PC-3 (cell line): ENCODE results near the gene CYP4F22. TPM values are rescaled to one million over a fixed set of nuclear protein-coding genes. Genes with fewer than 3 reads are reported as not detected.

Experiments used
- ATAC-seq: fragments of 200-7000 bp; cut with Tn5 transposase; 2 replicates; pipeline ENCODE4 v1.9.1; 2020; ENCODE audit warnings: mild to moderate bottlenecking, moderate library complexity
- BruUV-seq: library from RNA; stranded (reverse); fragments of 400-500 nt; replicated peaks from 2 replicates; lab custom pipeline; 2021; lab: Mats Ljungman, UMichigan
- CTCF ChIA-PET: fragments of 300-600 bp; sonication (Branson Sonifier 250); formaldehyde crosslinking; loops from one replicate; lab custom pipeline; 2022; ENCODE audit warnings: antibody characterized with exemption; lab: Charles Lee
- POLR2A ChIA-PET: fragments of 300-600 bp; sonication (Branson Sonifier 250); formaldehyde crosslinking; loops from one replicate; lab custom pipeline; 2022; ENCODE audit warnings: antibody characterized with exemption; ENCODE audit not compliant: unreplicated experiment; lab: Charles Lee
- DNase-seq: peaks from one replicate; pipeline ENCODE4 v3.0.0-alpha.2; 2015
- H2AFZ ChIP-seq: fragments of 300-600 bp; sonication (generic); 2 replicates; pipeline ENCODE4 v1.6.0; 2016; ENCODE audit warnings: antibody characterized with exemption, low read length
- H3F3A ChIP-seq: fragments of 300-600 bp; sonication (generic); one replicate; pipeline ENCODE4 v1.6.0; 2017; ENCODE audit warnings: antibody characterized with exemption, low read length, control low read depth, mild to moderate bottlenecking; ENCODE audit not compliant: unreplicated experiment
- H3K27ac ChIP-seq: fragments of 300-600 bp; sonication (generic); 2 replicates; pipeline ENCODE4 v1.5.1; 2016; ENCODE audit warnings: mild to moderate bottlenecking, low read length
- H3K27me3 ChIP-seq: fragments of 300-600 bp; sonication (generic); 2 replicates; pipeline ENCODE4 v1.6.1; 2016; ENCODE audit warnings: low read length, mixed read lengths
- H3K36me3 ChIP-seq: fragments of 300-600 bp; sonication (generic); 2 replicates; pipeline ENCODE4 v1.6.1; 2016; ENCODE audit warnings: low read depth, mixed run types, low read length, mixed read lengths
- H3K4me1 ChIP-seq: fragments of 300-600 bp; sonication (generic); 2 replicates; pipeline ENCODE4 v1.5.1; 2016; ENCODE audit warnings: low read length; ENCODE audit not compliant: insufficient read depth
- H3K4me2 ChIP-seq: fragments of 300-600 bp; sonication (generic); 2 replicates; pipeline ENCODE4 v1.6.0; 2016; ENCODE audit warnings: low read length
- H3K4me3 ChIP-seq: fragments of 300-600 bp; sonication (generic); 2 replicates; pipeline ENCODE4 v1.5.1; 2016; ENCODE audit warnings: mild to moderate bottlenecking, low read length, mixed read lengths
- H3K79me2 ChIP-seq: fragments of 300-600 bp; sonication (generic); 2 replicates; pipeline ENCODE4 v1.6.1; 2017; ENCODE audit warnings: low read length, mixed read lengths
- H3K9ac ChIP-seq: fragments of 300-600 bp; sonication (generic); 2 replicates; pipeline ENCODE4 v1.6.0; 2016; ENCODE audit warnings: mild to moderate bottlenecking, low read length
- H3K9me2 ChIP-seq: fragments of 300-600 bp; sonication (generic); replicated peaks from 2 replicates; pipeline ENCODE4 v1.6.1; 2016; ENCODE audit warnings: mixed run types, low read length, mixed read lengths
- H3K9me3 ChIP-seq: fragments of 300-600 bp; sonication (generic); 2 replicates; pipeline ENCODE4 v1.6.1; 2016; ENCODE audit warnings: low read length, mixed read lengths
- H4K20me1 ChIP-seq: fragments of 300-600 bp; sonication (generic); 2 replicates; pipeline ENCODE4 v1.6.1; 2016; ENCODE audit warnings: low read length, mixed read lengths
- EZH2 ChIP-seq: fragments of 300-600 bp; sonication (generic); IDR thresholded peaks from one replicate; pipeline ENCODE4 v1.6.1; 2017; ENCODE audit warnings: antibody characterized with exemption, mild to moderate bottlenecking, low read length; ENCODE audit not compliant: unreplicated experiment
- EZH2phosphoT487 ChIP-seq: fragments of 300-600 bp; sonication (generic); IDR thresholded peaks from 2 replicates; pipeline ENCODE4 v1.6.1; 2018; ENCODE audit warnings: mild to moderate bottlenecking, antibody characterized with exemption, low read length, borderline replicate concordance
- intact Hi-C: fragments of 100-400 bp; cut with micrococcal nuclease; formaldehyde crosslinking; loops from 2 replicates; pipeline ENCODE4 v1.9.0; 2023
- total RNA-seq: library from RNA; depleted of rRNA; stranded (reverse); fragments of >200 nt; gene quantifications from 2 replicates; pipeline ENCODE4 v1.2.3, GENCODE V29; 2014
- TF ChIP-seq, protein P1 (sequence below): fragments of 300-600 bp; sonication (generic); conservative IDR thresholded peaks from 2 replicates; pipeline ENCODE4 v1.5.1; 2017; ENCODE audit warnings: antibody characterized with exemption, low read depth, mild to moderate bottlenecking, low read length

CYP4F22 gene
- total RNA-seq, 1 experiment from 2014 or later: 0.07 TPM

- BruUV-seq: no TSS peak
Observed at GRCh38 chr19:15487038-15487437, 21.3 kb upstream of the CYP4F22 start.

DNA sequence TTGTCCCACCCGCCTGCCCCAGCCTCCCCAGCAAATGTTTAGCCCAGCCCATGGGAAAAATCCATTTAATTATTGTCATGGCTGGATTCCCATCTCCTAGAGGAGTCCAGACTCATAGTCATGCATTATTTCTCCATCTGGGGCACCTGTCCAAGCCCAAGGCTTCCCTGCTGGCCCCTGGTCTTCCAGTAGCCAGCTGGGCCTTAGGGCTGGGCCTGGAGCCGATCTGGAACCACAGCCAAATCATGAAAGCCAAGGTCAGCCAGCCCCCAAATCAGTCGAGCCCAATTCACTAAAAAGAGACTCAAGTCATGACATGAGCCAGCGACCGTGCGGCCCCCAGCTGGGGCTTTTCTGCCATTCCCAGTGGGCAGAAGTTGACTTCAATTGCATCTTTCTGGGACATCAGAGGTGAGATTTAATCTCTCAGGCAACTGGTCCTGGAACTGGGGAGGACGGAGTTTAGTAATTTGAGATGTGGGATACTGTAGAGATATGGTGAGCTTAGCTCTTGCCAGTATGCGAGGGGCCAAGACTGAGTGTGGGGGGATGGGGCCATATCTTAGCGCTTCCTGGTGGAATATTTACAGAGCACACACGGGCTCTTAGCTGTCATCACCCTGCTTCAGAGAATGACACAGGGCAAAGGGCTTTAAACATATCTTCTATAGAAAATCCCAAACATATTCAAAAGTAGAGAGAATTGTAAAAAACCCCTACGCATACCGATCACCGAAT lies 19.7 kb upstream of the CYP4F22 start:
- intact Hi-C loops: no loop called here
- Histone ChIP-seq H3F3A (no peaks in the 10 kb centered on the region), H3K4me2 (no peak overlapping the region), H3K27me3 (no peaks in the 10 kb centered on the region), H3K9me2 (no peaks in the 10 kb centered on the region), H3K4me3 (no peak overlapping the region), H3K79me2 (no peaks in the 10 kb centered on the region), H4K20me1 (no peaks in the 10 kb centered on the region), H3K36me3 (no peaks in the 10 kb centered on the region), H3K9me3 (no peaks in the 10 kb centered on the region), H3K4me1 (no peaks in the 10 kb centered on the region), H3K9ac (no peak overlapping the region), H3K27ac (no peak overlapping the region), H2AFZ (no peak overlapping the region)
- TF ChIP-seq EZH2 (no peak), EZH2phosphoT487 (no peak)
- TF ChIP-seq, protein P1, sequence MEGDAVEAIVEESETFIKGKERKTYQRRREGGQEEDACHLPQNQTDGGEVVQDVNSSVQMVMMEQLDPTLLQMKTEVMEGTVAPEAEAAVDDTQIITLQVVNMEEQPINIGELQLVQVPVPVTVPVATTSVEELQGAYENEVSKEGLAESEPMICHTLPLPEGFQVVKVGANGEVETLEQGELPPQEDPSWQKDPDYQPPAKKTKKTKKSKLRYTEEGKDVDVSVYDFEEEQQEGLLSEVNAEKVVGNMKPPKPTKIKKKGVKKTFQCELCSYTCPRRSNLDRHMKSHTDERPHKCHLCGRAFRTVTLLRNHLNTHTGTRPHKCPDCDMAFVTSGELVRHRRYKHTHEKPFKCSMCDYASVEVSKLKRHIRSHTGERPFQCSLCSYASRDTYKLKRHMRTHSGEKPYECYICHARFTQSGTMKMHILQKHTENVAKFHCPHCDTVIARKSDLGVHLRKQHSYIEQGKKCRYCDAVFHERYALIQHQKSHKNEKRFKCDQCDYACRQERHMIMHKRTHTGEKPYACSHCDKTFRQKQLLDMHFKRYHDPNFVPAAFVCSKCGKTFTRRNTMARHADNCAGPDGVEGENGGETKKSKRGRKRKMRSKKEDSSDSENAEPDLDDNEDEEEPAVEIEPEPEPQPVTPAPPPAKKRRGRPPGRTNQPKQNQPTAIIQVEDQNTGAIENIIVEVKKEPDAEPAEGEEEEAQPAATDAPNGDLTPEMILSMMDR: no peak
- POLR2A ChIA-PET: no interaction called here
- DNase-seq (no peak), ATAC-seq (no peak)
- CTCF ChIA-PET: no interaction called here
- no TSS peak for BruUV-seq

More at GRCh38 chr19:15487038-15487437, 21.3 kb upstream of the CYP4F22 start:
- Histone ChIP-seq H2AFZ (no peak overlapping the region), H3K4me3 (no peak overlapping the region), H3K9ac (no peak overlapping the region), H3K4me1 (no peaks in the 10 kb centered on the region), H3K79me2 (no peaks in the 10 kb centered on the region), H3K27ac (no peak overlapping the region), H3K36me3 (no peaks in the 10 kb centered on the region), H3K4me2 (no peak overlapping the region), H3K27me3 (no peaks in the 10 kb centered on the region), H3K9me2 (no peaks in the 10 kb centered on the region), H3F3A (no peaks in the 10 kb centered on the region), H3K9me3 (no peaks in the 10 kb centered on the region), H4K20me1 (no peaks in the 10 kb centered on the region)
- ATAC-seq (no peak), DNase-seq (no peak)
- intact Hi-C loops: no loop called here
- CTCF ChIA-PET: no interaction called here
- TF ChIP-seq EZH2: no peak
- TF ChIP-seq EZH2phosphoT487: no peak
- TF ChIP-seq, protein P1: no peak
- POLR2A ChIA-PET: no interaction called here

GRCh38 chr19:15495151-15495550 lies 13.2 kb upstream of the CYP4F22 start:
- H2AFZ ChIP-seq: no peak overlapping the region
- H3K9me3 ChIP-seq: no peaks in the 10 kb centered on the region
- H4K20me1 ChIP-seq: no peaks in the 10 kb centered on the region
- ChIA-PET CTCF (no interaction called here), POLR2A (no interaction called here)
- H3K27ac ChIP-seq: no peak overlapping the region
- intact Hi-C loops: no loop called here
- DNase-seq (no peak), ATAC-seq (no peak)
- H3K4me1 ChIP-seq: no peaks in the 10 kb centered on the region
- H3K36me3 ChIP-seq: no peaks in the 10 kb centered on the region
- no peak overlapping the region for H3K4me3 ChIP-seq
- no TSS peak for BruUV-seq
- H3F3A ChIP-seq: no peaks in the 10 kb centered on the region
- no peaks in the 10 kb centered on the region for H3K79me2 ChIP-seq
- no peaks in the 10 kb centered on the region for H3K27me3 ChIP-seq
- H3K9me2 ChIP-seq: no peaks in the 10 kb centered on the region
- no peak for TF ChIP-seq EZH2phosphoT487
- TF ChIP-seq EZH2: no peak
- TF ChIP-seq, protein P1: no peak
- H3K9ac ChIP-seq: no peak overlapping the region
- H3K4me2 ChIP-seq: no peak overlapping the region
